ENCODE results near the gene DNAJC5. TPM values are rescaled to one million over a fixed set of nuclear protein-coding genes. Genes with fewer than 3 reads are reported as not detected.

Gene DNAJC5
- total and polyA plus RNA-seq, 2 donors from 2014 or later: 24.4 to 52.3 TPM

DNA sequence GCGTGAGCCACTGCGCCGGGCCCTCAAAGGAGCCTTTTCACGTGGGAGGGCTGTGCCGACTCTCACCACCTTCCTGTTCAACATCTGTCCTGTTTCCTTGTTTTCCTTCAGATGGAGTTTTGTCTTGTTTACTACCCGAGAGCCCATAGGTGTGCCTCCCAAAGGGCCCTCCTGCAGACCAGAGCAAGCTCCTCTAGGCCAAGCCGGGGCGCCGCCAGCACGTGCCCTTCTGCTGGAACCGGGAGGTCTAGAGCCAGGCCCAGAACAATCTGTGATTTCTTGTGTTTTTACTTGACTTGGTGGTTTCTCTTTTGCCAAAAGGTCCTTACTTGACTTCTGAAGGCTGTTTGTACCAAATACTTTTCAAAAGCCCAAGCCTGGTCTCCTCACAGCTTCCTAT is 8.0 kb upstream of the DNAJC5 start:
- intact Hi-C loops (cut with DNase I): no loop called here
- no peak overlapping the region for H3K4me3 ChIP-seq (ENCODE audit: low read length in 3 of 3)
- FAIRE-seq (no peak), DNase-seq (no peak)
- no peaks in the 10 kb centered on the region for H3K4me1 ChIP-seq (ENCODE audit: control insufficient read depth in 2 of 3, insufficient read depth in 2 of 3, low read depth in 1 of 3, low read length in 3 of 3)
- peaks cover 4 to 42% (median 29%) of the 10 kb centered on the region in 3 donors for H3K36me3 ChIP-seq (ENCODE audit: control insufficient read depth in 2 of 3, insufficient read depth in 3 of 3, low read length in 3 of 3)
- H3K9ac ChIP-seq (ENCODE audit: low read length in 3 of 3): no peak overlapping the region
- no peaks in the 10 kb centered on the region for H3K9me3 ChIP-seq (ENCODE audit: control insufficient read depth in 2 of 3, insufficient read depth in 1 of 3, low read length in 3 of 3)
- no peaks in the 10 kb centered on the region for H3K27me3 ChIP-seq (ENCODE audit: control insufficient read depth, insufficient read depth, low read length)
- H3K27ac ChIP-seq (ENCODE audit: low read depth in 2 of 2, low read length in 2 of 2): no peak overlapping the region
- TF ChIP-seq, protein P1, sequence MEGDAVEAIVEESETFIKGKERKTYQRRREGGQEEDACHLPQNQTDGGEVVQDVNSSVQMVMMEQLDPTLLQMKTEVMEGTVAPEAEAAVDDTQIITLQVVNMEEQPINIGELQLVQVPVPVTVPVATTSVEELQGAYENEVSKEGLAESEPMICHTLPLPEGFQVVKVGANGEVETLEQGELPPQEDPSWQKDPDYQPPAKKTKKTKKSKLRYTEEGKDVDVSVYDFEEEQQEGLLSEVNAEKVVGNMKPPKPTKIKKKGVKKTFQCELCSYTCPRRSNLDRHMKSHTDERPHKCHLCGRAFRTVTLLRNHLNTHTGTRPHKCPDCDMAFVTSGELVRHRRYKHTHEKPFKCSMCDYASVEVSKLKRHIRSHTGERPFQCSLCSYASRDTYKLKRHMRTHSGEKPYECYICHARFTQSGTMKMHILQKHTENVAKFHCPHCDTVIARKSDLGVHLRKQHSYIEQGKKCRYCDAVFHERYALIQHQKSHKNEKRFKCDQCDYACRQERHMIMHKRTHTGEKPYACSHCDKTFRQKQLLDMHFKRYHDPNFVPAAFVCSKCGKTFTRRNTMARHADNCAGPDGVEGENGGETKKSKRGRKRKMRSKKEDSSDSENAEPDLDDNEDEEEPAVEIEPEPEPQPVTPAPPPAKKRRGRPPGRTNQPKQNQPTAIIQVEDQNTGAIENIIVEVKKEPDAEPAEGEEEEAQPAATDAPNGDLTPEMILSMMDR (IDR thresholded peaks at IDR 0.05; ENCODE audit: borderline replicate concordance, extremely low read depth, insufficient read depth): no peak

DNA sequence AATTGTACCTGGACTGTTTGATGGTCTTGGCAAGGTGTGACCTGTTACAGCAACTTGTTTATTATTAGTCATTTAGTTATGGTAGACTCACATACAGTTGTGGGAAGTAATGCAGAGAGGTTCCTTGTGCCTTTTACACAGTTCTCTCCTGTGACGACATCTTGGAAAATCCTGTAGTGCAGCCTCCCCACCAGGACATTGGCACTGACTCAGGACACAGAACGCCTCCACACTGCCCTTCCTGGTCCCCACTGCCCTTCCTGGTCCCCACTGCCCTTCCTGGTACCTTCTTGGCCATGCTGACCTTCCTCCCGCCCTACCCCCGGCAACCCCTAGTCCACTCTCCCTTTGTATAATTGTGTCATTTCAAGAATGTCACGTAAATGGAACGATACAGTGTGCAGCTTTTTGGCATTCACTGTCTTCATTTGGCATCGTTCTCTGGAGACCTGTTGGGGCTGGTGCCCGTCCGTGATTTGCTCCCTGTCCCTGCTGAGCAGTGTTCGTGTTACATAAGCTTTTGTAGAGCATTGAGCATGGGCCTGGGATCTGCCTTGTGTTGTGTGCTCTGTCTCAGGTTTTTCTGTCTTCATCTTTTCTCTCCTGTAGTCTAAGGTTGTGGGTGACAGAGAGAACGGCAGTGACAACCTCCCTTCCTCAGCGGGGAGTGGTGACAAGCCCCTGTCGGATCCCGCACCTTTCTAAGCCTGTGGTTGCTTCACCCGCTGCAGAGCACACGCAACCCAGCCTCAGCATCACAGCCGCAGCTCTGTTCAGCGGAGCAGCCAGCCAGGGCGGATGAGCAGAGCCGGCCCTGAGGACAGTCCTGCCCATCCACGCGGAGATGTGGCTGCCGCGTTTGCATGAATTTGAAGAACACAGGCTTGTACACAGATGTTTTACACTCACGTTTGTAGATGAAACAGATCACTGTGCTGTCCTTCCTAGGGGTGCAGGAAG is 5.4 kb upstream of the DNAJC5 start:
- H3K4me3 ChIP-seq (ENCODE audit: low read length in 3 of 3): no peak overlapping the region
- H3K9ac ChIP-seq (ENCODE audit: low read length in 3 of 3): no peak overlapping the region
- DNase-seq (no peak), FAIRE-seq (no peak)
- H3K4me1 ChIP-seq (ENCODE audit: control insufficient read depth in 2 of 3, insufficient read depth in 2 of 3, low read depth in 1 of 3, low read length in 3 of 3): peaks cover 0 to 5% (median 0%) of the 10 kb centered on the region in 3 donors
- H3K9me3 ChIP-seq (ENCODE audit: control insufficient read depth in 2 of 3, insufficient read depth in 1 of 3, low read length in 3 of 3): no peaks in the 10 kb centered on the region
- no peaks in the 10 kb centered on the region for H3K27me3 ChIP-seq (ENCODE audit: control insufficient read depth, insufficient read depth, low read length)
- TF ChIP-seq, protein P1 (IDR thresholded peaks at IDR 0.05; ENCODE audit: borderline replicate concordance, extremely low read depth, insufficient read depth): no peak
- peaks cover 0 to 33% (median 19%) of the 10 kb centered on the region in 3 donors for H3K36me3 ChIP-seq (ENCODE audit: control insufficient read depth in 2 of 3, insufficient read depth in 3 of 3, low read length in 3 of 3)
- intact Hi-C loops (cut with DNase I): no loop called here
- H3K27ac ChIP-seq (ENCODE audit: low read depth in 2 of 2, low read length in 2 of 2): no peak overlapping the region

DNA sequence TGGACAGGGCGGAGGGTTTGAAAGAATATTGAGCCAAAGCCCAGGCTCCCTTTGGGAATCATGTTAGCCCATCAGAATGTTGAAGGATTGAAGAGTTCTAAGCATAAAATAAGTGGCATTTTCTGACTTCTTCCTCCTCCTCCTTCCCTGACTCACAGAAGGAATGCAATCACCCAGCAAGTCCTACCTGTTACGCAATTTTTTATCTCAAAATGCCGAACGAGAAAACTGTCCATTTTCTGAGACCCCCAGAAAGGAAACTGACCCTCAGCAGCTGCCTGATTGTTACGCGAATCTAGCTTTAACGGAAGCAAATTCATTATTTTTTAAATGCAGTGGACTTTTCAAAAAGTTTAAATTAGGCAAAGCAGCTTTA is 4.7 kb upstream of the DNAJC5 start:
- FAIRE-seq (no peak), DNase-seq (no peak)
- Histone ChIP-seq H3K36me3 (ENCODE audit: control insufficient read depth in 2 of 3, insufficient read depth in 3 of 3, low read length in 3 of 3) (peaks cover 0 to 28% (median 19%) of the 10 kb centered on the region in 3 donors), H3K4me1 (ENCODE audit: control insufficient read depth in 2 of 3, insufficient read depth in 2 of 3, low read depth in 1 of 3, low read length in 3 of 3) (peaks cover 0 to 5% (median 0%) of the 10 kb centered on the region in 3 donors), H3K27ac (ENCODE audit: low read depth in 2 of 2, low read length in 2 of 2) (no peak overlapping the region), H3K9me3 (ENCODE audit: control insufficient read depth in 2 of 3, insufficient read depth in 1 of 3, low read length in 3 of 3) (no peaks in the 10 kb centered on the region), H3K27me3 (ENCODE audit: control insufficient read depth, insufficient read depth, low read length) (no peaks in the 10 kb centered on the region), H3K9ac (ENCODE audit: low read length in 3 of 3) (no peak overlapping the region), H3K4me3 (ENCODE audit: low read length in 3 of 3) (no peak overlapping the region)
- intact Hi-C loops (cut with DNase I): no loop called here
- TF ChIP-seq, protein P1 (IDR thresholded peaks at IDR 0.05; ENCODE audit: borderline replicate concordance, extremely low read depth, insufficient read depth): no peak

All from kidney (tissue), 14 donors.